ENCODE data around the gene DHX15.

DHX15 gene

DNA sequence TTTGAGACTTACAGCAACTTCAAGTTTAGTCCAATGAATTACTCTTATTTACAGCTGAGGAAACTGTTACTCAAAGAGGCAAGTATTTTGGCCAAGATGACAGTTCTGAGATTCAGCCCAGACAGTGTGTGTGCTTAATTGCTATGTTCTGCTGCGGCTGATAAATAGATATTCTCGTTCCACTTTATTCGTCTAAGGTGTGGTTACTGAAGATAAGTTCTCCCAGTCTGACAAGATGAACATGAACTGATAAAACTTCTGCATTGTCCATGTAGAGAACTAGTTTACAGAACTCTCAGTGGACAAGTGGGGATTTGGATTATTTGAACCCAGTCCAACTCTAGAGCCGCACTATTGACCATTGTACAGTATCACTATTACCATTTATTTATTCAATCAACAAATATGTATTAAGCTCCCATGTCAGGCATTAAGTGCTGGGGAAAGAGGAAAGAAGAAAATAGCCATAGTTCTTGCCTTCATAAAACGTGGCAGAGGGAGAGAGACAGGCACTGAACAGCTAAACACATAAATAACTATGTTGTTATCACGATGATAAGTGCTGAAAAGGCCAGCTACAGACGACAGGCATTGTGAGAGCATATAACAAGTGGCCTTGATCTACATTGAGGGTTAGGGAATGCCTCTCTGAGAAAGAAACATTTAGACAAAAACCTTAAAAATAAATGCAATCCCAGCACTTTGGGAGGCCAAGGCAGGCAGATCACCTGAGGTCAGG lies 4.0 kb upstream of the DHX15 start:
- DNase-seq (ENCODE audit: low read depth): no peak

DNA sequence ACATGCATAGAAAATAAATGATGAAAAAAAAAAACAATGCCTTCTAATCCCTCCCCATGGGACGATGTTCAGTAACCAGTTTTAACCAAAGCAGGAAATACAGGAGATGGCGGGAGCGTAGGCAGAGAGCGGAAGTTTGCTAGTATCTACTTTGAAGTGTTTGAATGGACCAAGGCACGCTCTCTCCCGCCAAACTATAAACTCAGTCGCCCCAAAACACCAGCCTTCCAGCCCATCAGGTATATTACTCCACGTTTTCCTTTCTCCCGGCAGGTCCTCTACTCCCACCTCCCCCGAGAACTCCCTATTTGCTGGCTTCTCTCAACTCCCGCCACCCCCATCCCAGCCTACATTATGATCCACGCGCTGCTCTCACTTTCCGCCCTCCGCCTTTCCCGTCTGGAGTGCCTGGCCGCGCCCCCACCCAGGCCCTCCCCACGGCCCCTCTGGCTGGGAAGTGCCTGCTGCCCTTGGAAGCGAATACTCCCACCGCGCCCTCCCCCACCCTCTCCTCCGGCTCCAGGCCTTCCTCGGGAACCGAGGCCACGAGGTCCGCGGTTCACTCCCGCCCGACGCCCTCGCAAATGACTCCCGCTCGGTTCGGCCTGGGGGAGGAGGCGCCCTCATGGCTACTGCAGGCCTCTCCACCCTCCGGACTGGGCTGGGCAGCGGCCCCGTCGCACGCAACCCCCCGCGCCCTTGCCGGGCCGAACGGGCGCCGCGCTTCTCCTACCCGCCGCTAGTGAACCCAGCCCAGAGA lies 723 bp downstream of the DHX15 start:
- DNase-seq (ENCODE audit: low read depth): peak; percentile 34
- H3K4me3 ChIP-seq (ENCODE audit: low read length): peak overlapping the region; percentile 96
- TF ChIP-seq, protein P1, sequence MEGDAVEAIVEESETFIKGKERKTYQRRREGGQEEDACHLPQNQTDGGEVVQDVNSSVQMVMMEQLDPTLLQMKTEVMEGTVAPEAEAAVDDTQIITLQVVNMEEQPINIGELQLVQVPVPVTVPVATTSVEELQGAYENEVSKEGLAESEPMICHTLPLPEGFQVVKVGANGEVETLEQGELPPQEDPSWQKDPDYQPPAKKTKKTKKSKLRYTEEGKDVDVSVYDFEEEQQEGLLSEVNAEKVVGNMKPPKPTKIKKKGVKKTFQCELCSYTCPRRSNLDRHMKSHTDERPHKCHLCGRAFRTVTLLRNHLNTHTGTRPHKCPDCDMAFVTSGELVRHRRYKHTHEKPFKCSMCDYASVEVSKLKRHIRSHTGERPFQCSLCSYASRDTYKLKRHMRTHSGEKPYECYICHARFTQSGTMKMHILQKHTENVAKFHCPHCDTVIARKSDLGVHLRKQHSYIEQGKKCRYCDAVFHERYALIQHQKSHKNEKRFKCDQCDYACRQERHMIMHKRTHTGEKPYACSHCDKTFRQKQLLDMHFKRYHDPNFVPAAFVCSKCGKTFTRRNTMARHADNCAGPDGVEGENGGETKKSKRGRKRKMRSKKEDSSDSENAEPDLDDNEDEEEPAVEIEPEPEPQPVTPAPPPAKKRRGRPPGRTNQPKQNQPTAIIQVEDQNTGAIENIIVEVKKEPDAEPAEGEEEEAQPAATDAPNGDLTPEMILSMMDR (conservative IDR thresholded peaks at IDR 0.05; ENCODE audit: low read length): no peak

More for the DNA sequence above, 4.0 kb upstream of the DHX15 start:
- TF ChIP-seq, protein P1 (conservative IDR thresholded peaks at IDR 0.05; ENCODE audit: low read length): no peak
- no peak overlapping the region for H3K4me3 ChIP-seq (ENCODE audit: low read length)

DNA sequence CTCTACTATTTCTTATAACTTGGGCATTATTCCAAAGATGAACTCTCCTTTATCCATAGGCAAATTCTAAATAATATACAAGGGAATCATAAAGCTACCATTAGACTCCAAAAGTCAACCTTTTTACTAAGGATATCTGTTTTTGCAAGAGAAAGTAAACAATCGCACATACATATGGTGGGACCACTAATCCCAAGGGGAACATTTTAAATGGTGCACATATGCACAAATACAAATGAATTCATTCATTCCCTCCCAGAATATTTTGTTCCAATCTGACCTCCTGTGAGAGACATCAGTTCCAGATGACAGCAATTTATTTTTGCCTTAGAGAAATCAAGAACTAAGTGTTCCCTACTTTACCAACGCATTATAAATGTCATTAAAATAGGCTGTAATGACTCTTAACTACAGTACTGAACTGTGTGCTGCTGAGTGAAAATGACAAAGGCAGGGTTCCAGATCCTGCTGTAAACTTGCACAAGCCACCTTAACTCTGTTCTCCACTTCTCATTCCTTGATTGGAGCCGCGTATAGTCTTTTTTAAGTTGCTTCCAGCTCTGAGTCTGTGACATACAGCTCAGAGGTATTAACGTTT lies 2.0 kb downstream of the DHX15 start:
- TF ChIP-seq, protein P1 (conservative IDR thresholded peaks at IDR 0.05; ENCODE audit: low read length): no peak
- DNase-seq (ENCODE audit: low read depth): no peak
- peak overlapping the region; percentile 96 for H3K4me3 ChIP-seq (ENCODE audit: low read length)

DNA sequence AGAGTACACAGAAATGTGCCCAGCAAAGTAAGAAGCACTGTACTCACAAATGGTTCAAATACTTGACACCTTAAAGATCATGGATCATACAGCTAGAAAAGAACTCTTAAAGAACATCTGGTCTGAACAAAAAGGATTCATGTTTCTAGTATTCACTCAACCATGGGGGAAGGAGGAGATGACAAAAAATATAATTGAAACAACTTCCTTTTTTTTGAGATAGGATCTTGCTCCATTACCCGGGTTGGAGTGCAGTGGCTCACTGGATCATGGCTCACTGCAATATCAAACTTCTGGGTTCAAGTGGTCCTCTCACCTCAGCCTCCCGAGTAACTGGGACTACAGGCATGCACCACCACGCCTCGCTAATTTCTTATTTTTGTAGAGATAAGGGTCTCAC lies 6.0 kb downstream of the DHX15 start:
- no peak overlapping the region for H3K4me3 ChIP-seq (ENCODE audit: low read length)
- DNase-seq (ENCODE audit: low read depth): no peak
- TF ChIP-seq, protein P1 (conservative IDR thresholded peaks at IDR 0.05; ENCODE audit: low read length): no peak

DNA sequence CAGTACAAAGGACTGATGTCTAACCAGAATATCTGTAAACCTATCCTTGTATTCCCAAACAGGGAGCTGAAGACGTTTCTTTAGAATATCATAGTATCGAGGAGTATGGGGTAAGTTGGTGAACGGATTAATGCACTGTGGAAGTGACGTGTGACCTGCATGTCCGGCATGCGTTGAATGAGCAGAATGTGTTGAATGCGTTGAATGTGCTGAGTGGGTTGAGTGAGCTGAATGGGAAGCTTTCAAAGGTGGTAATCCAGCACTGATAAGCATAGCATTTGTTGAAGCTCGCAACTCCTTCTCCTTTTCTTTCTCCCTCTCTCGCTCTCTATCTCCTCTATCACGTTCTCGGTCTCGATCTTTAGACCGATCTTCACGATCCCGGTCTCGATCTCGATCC lies 8.1 kb downstream of the DHX15 start:
- DNase-seq (ENCODE audit: low read depth): no peak
- H3K4me3 ChIP-seq (ENCODE audit: low read length): no peak overlapping the region
- TF ChIP-seq, protein P1 (conservative IDR thresholded peaks at IDR 0.05; ENCODE audit: low read length): no peak

DNA sequence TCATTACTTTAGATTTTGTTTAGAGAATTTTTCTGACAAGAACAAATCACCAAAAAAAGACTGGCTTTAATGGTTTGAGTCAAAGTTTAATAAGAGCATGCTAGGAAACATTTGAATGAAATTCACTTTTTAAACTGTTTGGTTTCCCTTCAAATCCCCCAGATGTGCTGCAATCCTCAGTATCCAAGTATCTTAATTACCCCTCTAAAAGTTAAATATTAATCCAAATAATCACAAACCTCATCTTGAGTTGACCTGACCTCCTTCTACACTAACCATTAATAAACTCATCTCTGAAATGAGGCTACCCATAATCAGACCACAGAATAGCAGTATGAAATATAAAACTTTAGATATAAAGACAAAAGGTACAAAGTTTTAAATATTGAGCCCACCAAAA lies 10.1 kb downstream of the DHX15 start:
- no peak overlapping the region for H3K4me3 ChIP-seq (ENCODE audit: low read length)
- no peak for DNase-seq (ENCODE audit: low read depth)
- TF ChIP-seq, protein P1 (conservative IDR thresholded peaks at IDR 0.05; ENCODE audit: low read length): no peak
